HFFc6 (cell line): ENCODE data around the gene NAB1. TPM values are rescaled to one million over a fixed set of nuclear protein-coding genes. Genes with fewer than 3 reads are reported as not detected.

ENCODE experiments used
- DNase-seq: peaks from one replicate; pipeline ENCODE4 v3.0.0-alpha.2; 2018
- H3K27ac Mint-ChIP-seq: 2 replicates; pipeline ENCODE4 v1.8.0; 2020; ENCODE audit warnings: mild to moderate bottlenecking, mixed read lengths
- H3K27me3 Mint-ChIP-seq: 2 replicates; pipeline ENCODE4 v1.8.0; 2021; ENCODE audit warnings: mild to moderate bottlenecking, moderate library complexity, mixed read lengths; ENCODE audit not compliant: insufficient read depth
- H3K36me3 Mint-ChIP-seq: 2 replicates; pipeline ENCODE4 v1.8.0; 2021; ENCODE audit warnings: low read depth, mixed read lengths
- H3K4me1 Mint-ChIP-seq: 2 replicates; pipeline ENCODE4 v1.8.0; 2020; ENCODE audit warnings: low read depth, mixed read lengths
- H3K4me3 Mint-ChIP-seq: 2 replicates; pipeline ENCODE4 v1.8.0; 2020; ENCODE audit warnings: mild to moderate bottlenecking, moderate library complexity, mixed read lengths
- H3K9me3 Mint-ChIP-seq: 2 replicates; pipeline ENCODE4 v1.8.0; 2020; ENCODE audit warnings: mild to moderate bottlenecking, mixed read lengths
- total RNA-seq, 6 experiments: library from RNA; stranded (reverse); fragmentation: NEBNext Ultra II Directional; extraction: Animal tissue kit (Norgen Biotek cat#: 25700); gene quantifications; 2 replicates in 1 of 6; 3 replicates in 5 of 6; pipeline ENCODE4 v1.2.3, GENCODE V29; 2021
- TF ChIP-seq, protein P1 (sequence below): fragments of 200-600 bp; sonication (generic); IDR thresholded peaks from 2 replicates; pipeline ENCODE4 v1.5.0; 2021; ENCODE audit warnings: antibody characterized with exemption, mild to moderate bottlenecking

The NAB1 gene
- total RNA-seq, 6 experiments from 2014 or later: 14.3 to 30.1 (median 25.5) TPM

GRCh38 chr2:190684931-190685330 is 36.0 kb downstream of the NAB1 start:
- H3K4me1 Mint-ChIP-seq: peaks cover 31% of the 10 kb centered on the region
- H3K36me3 Mint-ChIP-seq: peaks cover 12% of the 10 kb centered on the region
- no peaks in the 10 kb centered on the region; the same call in 1 of the 2 replicates for H3K27me3 Mint-ChIP-seq
- no peak for DNase-seq
- H3K4me3 Mint-ChIP-seq: no peak overlapping the region
- no peak overlapping the region for H3K27ac Mint-ChIP-seq
- TF ChIP-seq, protein P1, sequence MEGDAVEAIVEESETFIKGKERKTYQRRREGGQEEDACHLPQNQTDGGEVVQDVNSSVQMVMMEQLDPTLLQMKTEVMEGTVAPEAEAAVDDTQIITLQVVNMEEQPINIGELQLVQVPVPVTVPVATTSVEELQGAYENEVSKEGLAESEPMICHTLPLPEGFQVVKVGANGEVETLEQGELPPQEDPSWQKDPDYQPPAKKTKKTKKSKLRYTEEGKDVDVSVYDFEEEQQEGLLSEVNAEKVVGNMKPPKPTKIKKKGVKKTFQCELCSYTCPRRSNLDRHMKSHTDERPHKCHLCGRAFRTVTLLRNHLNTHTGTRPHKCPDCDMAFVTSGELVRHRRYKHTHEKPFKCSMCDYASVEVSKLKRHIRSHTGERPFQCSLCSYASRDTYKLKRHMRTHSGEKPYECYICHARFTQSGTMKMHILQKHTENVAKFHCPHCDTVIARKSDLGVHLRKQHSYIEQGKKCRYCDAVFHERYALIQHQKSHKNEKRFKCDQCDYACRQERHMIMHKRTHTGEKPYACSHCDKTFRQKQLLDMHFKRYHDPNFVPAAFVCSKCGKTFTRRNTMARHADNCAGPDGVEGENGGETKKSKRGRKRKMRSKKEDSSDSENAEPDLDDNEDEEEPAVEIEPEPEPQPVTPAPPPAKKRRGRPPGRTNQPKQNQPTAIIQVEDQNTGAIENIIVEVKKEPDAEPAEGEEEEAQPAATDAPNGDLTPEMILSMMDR: no peak
- H3K9me3 Mint-ChIP-seq: no peaks in the 10 kb centered on the region

DNA sequence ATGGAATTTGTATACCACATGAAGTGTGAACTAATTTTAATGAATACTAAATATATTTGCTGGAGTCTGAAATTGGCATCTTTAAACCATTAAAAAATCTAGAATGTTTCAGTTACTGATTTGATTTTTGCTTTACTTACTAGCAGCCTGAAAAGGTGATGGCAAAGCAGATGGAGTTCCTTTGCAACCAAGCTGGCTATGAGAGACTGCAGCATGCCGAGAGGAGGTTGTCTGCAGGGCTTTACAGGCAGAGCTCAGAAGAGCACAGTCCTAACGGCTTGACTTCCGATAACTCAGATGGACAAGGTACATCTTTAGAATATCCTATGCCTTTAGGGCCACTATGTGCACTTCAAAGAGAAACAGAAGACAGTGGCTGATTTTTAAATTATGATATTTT is 36.5 kb downstream of the NAB1 start:
- no peak for DNase-seq
- Mint-ChIP-seq H3K36me3 (peaks cover 8% of the 10 kb centered on the region), H3K27ac (no peak overlapping the region), H3K9me3 (no peaks in the 10 kb centered on the region), H3K4me1 (peaks cover 27% of the 10 kb centered on the region), H3K4me3 (no peak overlapping the region), H3K27me3 (no peaks in the 10 kb centered on the region)
- TF ChIP-seq, protein P1: no peak

DNA sequence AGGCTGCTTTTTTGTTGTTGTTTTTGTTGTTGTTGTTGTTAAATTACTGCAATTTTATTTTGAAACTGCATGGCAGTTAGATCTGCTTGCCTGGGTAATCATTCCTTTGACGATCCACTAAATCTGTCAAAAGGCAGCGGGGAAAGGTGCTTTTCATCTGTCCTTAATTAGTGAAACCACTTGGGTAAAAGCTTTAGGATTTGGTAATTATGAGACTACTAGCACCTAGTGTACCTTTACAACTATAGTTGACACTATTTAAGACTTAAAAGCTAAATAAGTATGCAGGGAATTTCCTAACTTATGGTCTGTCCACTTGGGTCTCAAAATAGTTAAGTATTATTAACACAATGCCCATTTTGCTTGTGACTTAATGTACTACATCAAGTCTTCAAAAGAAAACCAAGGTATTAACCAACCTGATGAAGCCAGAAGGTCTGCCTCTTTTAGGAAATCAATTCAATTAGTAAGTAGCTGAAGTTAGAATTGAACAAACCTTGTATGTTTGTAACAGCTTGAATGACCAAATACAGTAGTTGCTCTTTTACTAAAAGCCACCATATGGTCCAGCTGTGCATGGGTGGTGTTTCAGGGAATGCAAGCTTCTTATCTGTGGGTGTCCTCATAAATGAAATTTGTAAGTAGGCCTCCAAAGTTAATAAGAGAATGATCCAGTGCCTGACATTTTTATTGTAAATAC is 44.8 kb downstream of the NAB1 start:
- H3K27me3 Mint-ChIP-seq: no peaks in the 10 kb centered on the region
- no peak for DNase-seq
- peaks cover 6% of the 10 kb centered on the region; the same call in 1 of the 2 replicates for H3K36me3 Mint-ChIP-seq
- TF ChIP-seq, protein P1: no peak
- no peaks in the 10 kb centered on the region for H3K9me3 Mint-ChIP-seq
- no peak overlapping the region for H3K4me3 Mint-ChIP-seq
- H3K4me1 Mint-ChIP-seq: peaks cover 6% of the 10 kb centered on the region
- H3K27ac Mint-ChIP-seq: no peak overlapping the region

- Mint-ChIP-seq H3K27ac (no peak overlapping the region), H3K4me3 (no peak overlapping the region), H3K36me3 (peaks cover 6% of the 10 kb centered on the region; the same call in 1 of the 2 replicates), H3K27me3 (no peaks in the 10 kb centered on the region; the same call in 1 of the 2 replicates), H3K4me1 (peaks cover 6% of the 10 kb centered on the region), H3K9me3 (no peaks in the 10 kb centered on the region)
- TF ChIP-seq, protein P1: no peak
- DNase-seq: no peak
Measured at GRCh38 chr2:190694479-190694878, 45.6 kb downstream of the NAB1 start.

DNA sequence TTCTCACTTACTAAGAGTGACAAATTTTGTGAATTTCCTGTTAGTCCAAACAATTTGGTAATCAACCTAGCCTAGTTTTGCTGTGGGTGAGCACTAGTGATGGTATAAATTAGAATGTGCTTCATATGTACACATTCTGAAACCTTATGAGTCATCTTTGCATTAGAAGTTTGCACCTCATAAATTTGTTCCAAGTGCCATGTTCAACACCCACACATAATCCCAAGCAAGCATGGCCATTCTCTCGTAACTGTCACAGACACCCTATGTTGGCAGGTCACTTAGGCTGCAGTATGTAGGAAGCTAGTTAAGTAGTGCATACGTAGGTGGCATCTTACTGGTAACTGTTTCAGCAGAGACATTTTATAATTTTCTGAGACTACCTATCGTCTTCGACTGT is 46.9 kb downstream of the NAB1 start:
- Mint-ChIP-seq H3K4me3 (no peak overlapping the region), H3K27me3 (no peaks in the 10 kb centered on the region; the same call in 1 of the 2 replicates), H3K9me3 (no peaks in the 10 kb centered on the region), H3K27ac (no peak overlapping the region), H3K36me3 (peaks cover 6% of the 10 kb centered on the region; the same call in 1 of the 2 replicates), H3K4me1 (peaks cover 6% of the 10 kb centered on the region)
- no peak for DNase-seq
- TF ChIP-seq, protein P1: no peak
